ENCODE results near the gene MACIR. TPM values are rescaled to one million over a fixed set of nuclear protein-coding genes. Genes with fewer than 3 reads are reported as not detected.

The MACIR gene
- total RNA-seq, 1 experiment from 2014 or later = 12.4 TPM

- Mint-ChIP-seq H3K9me3 (no peaks in the 10 kb centered on the region), H3K4me3 (no peak overlapping the region), H3K36me3 (no peaks in the 10 kb centered on the region), H3K27me3 (ENCODE audit: low read depth) (no peaks in the 10 kb centered on the region), H3K4me1 (peaks cover 7% of the 10 kb centered on the region), H3K27ac (no peak overlapping the region)
- ChIA-PET POLR2A (interaction anchor here (0.9 kb wide), 1 partner anchor 32 kb away, joined by 4 read pairs; no protein-coding TSS in a partner anchor), CTCF (no interaction called here)
- no peak for TF ChIP-seq JAZF1 (CRISPR knock-in tag; IDR thresholded peaks at IDR 0.05)
- TF ChIP-seq USF2 (CRISPR knock-in tag; IDR thresholded peaks at IDR 0.05) = no peak
- no peak for TF ChIP-seq ZNF396 (CRISPR knock-in tag; IDR thresholded peaks at IDR 0.05; ENCODE audit: borderline replicate concordance)
- no peak for TF ChIP-seq ELF4 (CRISPR knock-in tag; IDR thresholded peaks at IDR 0.05; ENCODE audit: low read depth)
- TF ChIP-seq RORB (CRISPR knock-in tag; IDR thresholded peaks at IDR 0.05) = no peak
- no peak for TF ChIP-seq AFF4 (CRISPR knock-in tag; IDR thresholded peaks at IDR 0.05; ENCODE audit: borderline replicate concordance)
- TF ChIP-seq HMGXB4 (CRISPR knock-in tag; IDR thresholded peaks at IDR 0.05) = no peak
- ATAC-seq = no peak
- no peak for DNase-seq (ENCODE audit: low spot score)
These were observed 33.0 kb downstream of the MACIR start for GRCh38 chr5:103291606-103292005.

GRCh38 chr5:103293099-103293498, 34.5 kb downstream of the MACIR start:
- TF ChIP-seq TEAD4 (CRISPR knock-in tag; IDR thresholded peaks at IDR 0.05) (no peak), ZNF396 (CRISPR knock-in tag; IDR thresholded peaks at IDR 0.05; ENCODE audit: borderline replicate concordance) (no peak), RELA (CRISPR knock-in tag; IDR thresholded peaks at IDR 0.05; ENCODE audit: borderline replicate concordance) (no peak), ATF6 (CRISPR knock-in tag; IDR thresholded peaks at IDR 0.05) (no peak), ARID4B (CRISPR knock-in tag; IDR thresholded peaks at IDR 0.05; ENCODE audit: borderline replicate concordance) (no peak)
- ChIA-PET CTCF (no interaction called here), POLR2A (no interaction called here)
- no peaks in the 10 kb centered on the region for H3K27me3 Mint-ChIP-seq (ENCODE audit: low read depth)
- no peak overlapping the region for H3K27ac Mint-ChIP-seq
- no peaks in the 10 kb centered on the region for H3K9me3 Mint-ChIP-seq
- no peak for DNase-seq (ENCODE audit: low spot score)
- no peaks in the 10 kb centered on the region for H3K36me3 Mint-ChIP-seq
- ATAC-seq = no peak
- peaks cover 11% of the 10 kb centered on the region for H3K4me1 Mint-ChIP-seq
- H3K4me3 Mint-ChIP-seq = no peak overlapping the region
